Measurements from ENCODE around the gene CCSER2.
"Not testable (repeated sequence)": the region's sequence is repeated elsewhere in the genome, so short reads cannot be mapped to it uniquely, and the experiment has no call there.

Gene CCSER2

GRCh38 chr10:84525120-84525806 is 196.9 kb downstream of the CCSER2 start:
- no peak for DNase-seq

GRCh38 chr10:84525807-84526182 is 197.4 kb downstream of the CCSER2 start:
- not testable (repeated sequence) for DNase-seq

- not testable (repeated sequence) for DNase-seq
Observed at GRCh38 chr10:84527386-84527785, 199.0 kb downstream of the CCSER2 start.

DNA sequence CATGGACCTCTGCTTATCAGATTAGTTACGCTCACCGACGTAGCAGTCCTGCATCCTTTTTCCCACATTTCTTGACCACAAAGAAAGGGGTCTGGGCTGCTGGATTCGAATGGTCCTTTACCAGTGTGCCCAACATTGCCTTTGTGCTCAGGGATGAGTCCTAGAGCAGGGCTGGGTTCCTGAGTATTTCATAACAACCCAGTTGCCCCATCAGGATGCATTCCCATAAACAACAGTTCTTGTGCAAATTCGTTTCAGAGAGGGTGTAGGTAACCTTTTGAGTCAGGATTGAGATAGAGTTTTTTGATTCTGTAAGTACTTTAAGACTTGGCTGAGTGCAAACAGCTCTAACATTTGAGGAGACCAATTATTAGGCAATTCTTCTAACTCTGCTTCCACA is 200.1 kb downstream of the CCSER2 start:
- not testable (repeated sequence) for DNase-seq

DNA sequence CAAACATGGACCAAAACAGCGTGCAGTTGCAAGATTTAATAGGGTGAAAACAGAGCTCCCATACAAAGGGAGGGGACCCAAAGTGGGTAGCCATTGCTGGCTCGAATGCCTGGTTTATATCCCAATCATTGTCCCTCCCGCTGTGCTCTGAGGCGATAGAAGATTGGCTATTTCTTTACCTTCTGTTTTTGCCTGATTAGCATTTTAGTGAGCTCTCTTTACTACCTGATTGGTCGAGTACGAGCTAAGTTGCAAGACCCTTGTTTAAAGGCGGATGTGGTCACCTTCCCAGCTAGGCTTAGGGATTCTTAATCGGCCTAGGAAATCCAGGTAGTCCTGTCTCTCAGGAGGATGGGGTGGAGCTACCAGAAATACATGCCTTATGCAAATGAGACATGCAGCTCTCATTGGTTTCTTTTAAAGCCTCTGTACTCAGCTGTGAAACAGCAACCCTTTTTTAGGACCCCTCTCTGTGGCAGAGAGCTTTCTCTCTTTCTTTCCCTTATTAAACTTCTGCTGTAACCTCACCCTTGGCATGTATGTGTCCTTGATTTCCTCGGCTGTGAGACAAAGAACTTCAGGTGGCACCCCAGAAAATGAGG is 202.4 kb downstream of the CCSER2 start:
- DNase-seq, result no peak

DNA sequence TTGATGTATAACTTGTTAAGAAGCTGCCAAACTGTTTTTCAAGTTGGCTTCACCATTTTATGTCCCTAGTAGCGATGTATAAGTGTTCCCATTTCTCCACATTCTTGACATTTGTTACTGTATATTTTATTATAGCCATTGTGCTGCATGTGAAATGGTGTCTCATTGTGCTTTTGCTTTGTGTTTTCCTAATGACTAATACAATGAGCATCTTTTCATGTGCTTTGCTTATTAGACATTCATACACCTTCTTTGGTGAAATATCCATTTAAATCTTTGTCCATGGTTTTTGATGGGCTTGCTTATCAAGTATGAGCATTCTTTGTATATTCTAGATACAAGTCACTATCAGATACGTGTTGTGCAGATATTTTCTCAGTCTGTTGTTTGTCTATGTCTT is 203.0 kb downstream of the CCSER2 start:
- DNase-seq, result no peak

- DNase-seq, result no peak
Observed at GRCh38 chr10:84534168-84534567, 205.8 kb downstream of the CCSER2 start.

- DNase-seq, result peak; percentile 14
Observed at GRCh38 chr10:84537447-84537931, 209.1 kb downstream of the CCSER2 start.

- no peak for DNase-seq
Observed at GRCh38 chr10:84538036-84538435, 209.6 kb downstream of the CCSER2 start.

DNA sequence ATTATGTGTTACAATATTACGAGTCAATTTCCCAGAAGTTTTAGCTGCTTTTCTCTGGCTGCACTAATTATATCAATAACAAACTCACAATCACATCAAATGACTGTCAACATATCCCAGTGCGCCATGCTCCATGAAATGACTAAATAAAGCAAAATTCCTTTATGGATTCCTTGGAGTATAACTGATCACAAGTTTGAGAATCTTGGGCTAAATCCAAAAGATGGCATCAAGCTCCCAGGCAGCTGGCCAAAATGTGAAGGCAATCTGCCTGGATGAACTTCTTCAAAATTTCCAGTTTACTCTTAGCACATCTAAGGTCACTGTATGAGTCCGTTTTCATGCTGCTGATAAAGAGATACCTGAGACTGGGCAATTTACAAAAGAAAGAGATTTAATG is 210.8 kb downstream of the CCSER2 start:
- DNase-seq, result no peak

DNA sequence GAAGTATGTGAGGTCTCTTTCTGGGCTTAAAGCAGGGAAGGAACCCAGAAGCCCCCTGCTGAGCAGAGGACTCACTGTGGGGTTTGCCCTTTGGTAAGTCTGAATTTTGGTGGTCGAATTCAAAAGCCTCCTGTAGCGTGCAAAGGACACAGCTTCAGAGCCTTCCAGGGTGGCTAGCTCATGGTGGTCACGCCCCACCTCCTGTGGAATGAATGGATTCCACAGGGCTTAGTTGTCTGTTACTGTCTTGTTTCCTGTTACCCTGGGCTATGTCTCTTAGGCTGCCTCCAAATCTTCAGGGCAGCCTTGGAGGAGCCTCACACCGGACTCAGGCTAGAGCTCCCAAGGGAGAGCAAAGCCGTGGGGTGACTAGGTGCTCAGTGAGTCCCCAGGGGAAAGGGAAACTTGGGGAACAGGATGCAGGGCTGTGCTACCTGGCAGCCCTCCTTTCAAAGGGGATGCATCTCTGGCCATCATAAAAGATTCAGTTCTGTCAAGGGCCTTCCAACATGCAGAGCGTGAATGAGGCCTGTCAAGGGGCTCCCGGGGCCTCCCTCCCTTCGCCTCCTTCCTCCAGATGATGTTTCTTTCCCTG is 211.7 kb downstream of the CCSER2 start:
- no peak for DNase-seq

DNA sequence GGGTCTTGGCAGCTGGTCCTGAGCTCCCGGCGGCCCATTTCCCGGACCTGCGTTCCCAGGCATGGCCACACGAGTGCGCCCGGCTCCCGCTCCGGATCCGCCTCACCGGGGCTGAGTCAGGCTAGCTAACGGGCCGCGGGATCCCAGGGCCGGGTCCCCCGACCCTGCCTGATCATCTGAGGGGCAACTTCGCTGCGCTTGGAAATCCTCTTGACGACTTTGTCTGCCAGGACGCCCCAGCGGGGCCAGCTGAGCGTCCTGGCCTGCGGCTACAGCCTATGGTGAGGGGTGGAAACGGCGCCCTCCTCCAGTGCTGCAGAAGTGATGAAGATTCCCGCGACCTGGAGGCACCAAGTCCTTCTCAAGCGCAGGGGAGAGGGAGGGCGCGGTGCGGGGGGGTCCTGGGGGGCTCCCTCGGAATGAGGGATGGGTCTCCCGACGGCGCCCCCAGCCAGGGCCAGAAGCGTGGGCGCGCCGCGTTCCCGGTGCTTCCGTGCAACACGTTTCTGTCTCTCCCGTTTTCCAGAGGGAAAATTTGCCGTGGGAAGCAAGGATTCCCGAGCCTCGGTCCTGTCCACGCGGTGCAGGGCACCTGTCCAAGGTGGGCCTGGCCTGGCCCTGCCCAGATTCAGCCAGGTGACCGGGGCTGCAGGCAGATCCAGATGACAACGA is 212.4 kb downstream of the CCSER2 start:
- DNase-seq, result peak; percentile 61

- no peak for DNase-seq
Observed at GRCh38 chr10:84541289-84541637, 212.9 kb downstream of the CCSER2 start.

- DNase-seq, result no peak
Observed at GRCh38 chr10:84542522-84543490, 214.4 kb downstream of the CCSER2 start.

GRCh38 chr10:84543948-84544347 is 215.6 kb downstream of the CCSER2 start:
- DNase-seq, result no peak

DNA sequence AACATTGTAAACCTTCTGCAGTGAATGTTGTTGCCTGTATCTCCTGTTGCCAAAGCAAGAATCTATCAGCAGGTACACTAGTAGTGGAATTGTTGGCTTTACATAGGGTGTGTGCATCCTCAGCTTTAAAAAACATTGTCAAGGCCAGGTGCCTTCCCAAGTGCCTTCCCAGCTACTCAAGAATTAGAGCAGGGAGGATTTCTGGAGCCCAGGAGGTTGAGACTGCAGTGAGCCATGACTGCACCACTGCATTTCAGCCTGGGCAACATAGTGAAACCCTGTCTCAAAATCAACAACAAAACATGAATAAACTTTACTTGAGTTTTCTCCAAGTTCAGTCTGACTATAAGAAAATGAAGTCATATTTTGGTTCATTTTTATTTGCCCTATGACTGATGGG is 217.3 kb downstream of the CCSER2 start:
- no peak for DNase-seq

- no peak for DNase-seq
Observed at GRCh38 chr10:84546609-84547008, 218.2 kb downstream of the CCSER2 start.

DNA sequence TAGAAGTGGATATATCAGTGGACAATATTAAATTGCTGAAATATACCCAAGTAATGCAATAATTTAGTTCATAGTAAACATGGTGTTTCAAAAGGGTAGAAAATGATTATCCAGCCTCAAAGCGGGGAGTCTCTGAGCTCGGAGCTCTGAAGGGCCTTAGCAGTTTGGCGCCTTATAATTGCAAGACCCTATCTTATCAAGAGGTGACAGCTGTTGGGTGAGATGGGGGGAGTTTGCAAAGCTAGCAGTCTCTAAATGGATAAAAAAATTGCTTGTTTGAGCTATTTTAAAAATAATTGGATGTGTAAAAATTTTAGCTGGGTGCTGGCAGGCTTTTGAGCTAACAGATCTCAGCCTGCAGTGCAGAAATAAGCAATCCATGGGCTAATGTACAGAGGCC is 219.2 kb downstream of the CCSER2 start:
- DNase-seq, result no peak

GRCh38 chr10:84548869-84549268 is 220.5 kb downstream of the CCSER2 start:
- no peak for DNase-seq

- no peak for DNase-seq
Observed at GRCh38 chr10:84549368-84550165, 221.2 kb downstream of the CCSER2 start.

GRCh38 chr10:84550756-84551436 is 222.5 kb downstream of the CCSER2 start:
- no peak for DNase-seq

Data from activated gamma-delta T cell treated with Interleukin-2 at 50 U/mL for 16 hours (primary cell).